ENCODE results near the gene SERF2.
"Not testable (repeated sequence)": the region's sequence is repeated elsewhere in the genome, so short reads cannot be mapped to it uniquely, and the experiment has no call there.

SERF2 gene

GRCh38 chr15:43830691-43831275 lies 38.7 kb downstream of the SERF2 start:
- not testable (repeated sequence) for DNase-seq

GRCh38 chr15:43831519-43832052 lies 39.5 kb downstream of the SERF2 start:
- DNase-seq = not testable (repeated sequence)

GRCh38 chr15:43832485-43832884 lies 40.4 kb downstream of the SERF2 start:
- not testable (repeated sequence) for DNase-seq

- DNase-seq = no peak
These were observed 53.3 kb downstream of the SERF2 start for GRCh38 chr15:43845421-43845820.
